ENCODE results near the gene DCDC1.

DNA sequence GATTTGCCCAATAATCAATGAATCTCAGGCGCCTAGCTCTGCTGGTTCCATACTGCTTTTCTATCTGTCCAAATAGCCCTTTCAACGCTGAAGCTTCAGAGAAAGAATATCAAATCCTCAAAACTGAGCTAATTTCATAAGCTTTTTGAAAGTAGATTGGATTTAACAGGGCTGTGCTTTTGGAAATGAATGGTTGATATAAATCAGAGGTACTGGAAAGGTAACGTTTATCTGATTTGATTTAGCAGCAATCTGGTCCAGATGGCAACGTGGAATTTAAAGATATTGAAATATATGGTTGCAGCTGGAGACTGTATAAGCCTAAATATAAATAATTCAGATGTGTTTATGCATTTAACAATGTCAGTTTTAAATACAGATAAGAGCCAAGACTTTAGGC lies 553.9 kb downstream of the DCDC1 start:
- TF ChIP-seq, protein P1, sequence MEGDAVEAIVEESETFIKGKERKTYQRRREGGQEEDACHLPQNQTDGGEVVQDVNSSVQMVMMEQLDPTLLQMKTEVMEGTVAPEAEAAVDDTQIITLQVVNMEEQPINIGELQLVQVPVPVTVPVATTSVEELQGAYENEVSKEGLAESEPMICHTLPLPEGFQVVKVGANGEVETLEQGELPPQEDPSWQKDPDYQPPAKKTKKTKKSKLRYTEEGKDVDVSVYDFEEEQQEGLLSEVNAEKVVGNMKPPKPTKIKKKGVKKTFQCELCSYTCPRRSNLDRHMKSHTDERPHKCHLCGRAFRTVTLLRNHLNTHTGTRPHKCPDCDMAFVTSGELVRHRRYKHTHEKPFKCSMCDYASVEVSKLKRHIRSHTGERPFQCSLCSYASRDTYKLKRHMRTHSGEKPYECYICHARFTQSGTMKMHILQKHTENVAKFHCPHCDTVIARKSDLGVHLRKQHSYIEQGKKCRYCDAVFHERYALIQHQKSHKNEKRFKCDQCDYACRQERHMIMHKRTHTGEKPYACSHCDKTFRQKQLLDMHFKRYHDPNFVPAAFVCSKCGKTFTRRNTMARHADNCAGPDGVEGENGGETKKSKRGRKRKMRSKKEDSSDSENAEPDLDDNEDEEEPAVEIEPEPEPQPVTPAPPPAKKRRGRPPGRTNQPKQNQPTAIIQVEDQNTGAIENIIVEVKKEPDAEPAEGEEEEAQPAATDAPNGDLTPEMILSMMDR (IDR thresholded peaks at IDR 0.05; ENCODE audit: low read depth, low read length), result no peak
- TF ChIP-seq, protein P2, sequence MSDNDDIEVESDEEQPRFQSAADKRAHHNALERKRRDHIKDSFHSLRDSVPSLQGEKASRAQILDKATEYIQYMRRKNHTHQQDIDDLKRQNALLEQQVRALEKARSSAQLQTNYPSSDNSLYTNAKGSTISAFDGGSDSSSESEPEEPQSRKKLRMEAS (IDR thresholded peaks at IDR 0.05; ENCODE audit: low read depth, low read length), result no peak
- no peak for TF ChIP-seq POLR2A (IDR thresholded peaks at IDR 0.05; ENCODE audit: extremely low read depth, insufficient read length)
